Ovary (tissue), 3 donors: ENCODE measurements around the gene ATG9B.

Experiments
- CTCF ChIP-seq, 3 donors: fragments of 450-650 bp in 2 of 3; fragments of 200-600 bp in 1 of 3; IDR thresholded peaks; one replicate each; pipeline versions ENCODE4 v1.5.1 to v1.8.0; 2016 to 2022; ENCODE audit warnings: antibody characterized with exemption in 3 of 3, mild to moderate bottlenecking in 1 of 3
- POLR2A ChIP-seq: fragments of 450-650 bp; IDR thresholded peaks from one replicate; pipeline ENCODE4 v1.6.1; 2017; ENCODE audit warnings: antibody characterized with exemption, mild to moderate bottlenecking, moderate library complexity
- donor health status: DM: no; HTN: no; CAD: no.

GRCh38 chr7:151064454-151064853, 40.2 kb upstream of the ATG9B start:
- no peak for TF ChIP-seq POLR2A
- no peak for TF ChIP-seq CTCF (IDR thresholded peaks at IDR 0.05)
